H4 (cell line): Measurements from ENCODE around the gene FAM83C. TPM values are rescaled to one million over a fixed set of nuclear protein-coding genes. Genes with fewer than 3 reads are reported as not detected.

ENCODE experiments used
- DNase-seq: peaks from one replicate; pipeline ENCODE4 v3.0.0-alpha.2; 2015; ENCODE audit warnings: low spot score
- total RNA-seq: library from RNA; depleted of rRNA; stranded (reverse); fragments of >200 nt; shearing (Covaris generic); gene quantifications from 2 replicates; pipeline ENCODE4 v1.2.3, GENCODE V29; 2014; rRNA removed

FAM83C gene
- total RNA-seq, 1 experiment from 2014 or later: not detected

DNA sequence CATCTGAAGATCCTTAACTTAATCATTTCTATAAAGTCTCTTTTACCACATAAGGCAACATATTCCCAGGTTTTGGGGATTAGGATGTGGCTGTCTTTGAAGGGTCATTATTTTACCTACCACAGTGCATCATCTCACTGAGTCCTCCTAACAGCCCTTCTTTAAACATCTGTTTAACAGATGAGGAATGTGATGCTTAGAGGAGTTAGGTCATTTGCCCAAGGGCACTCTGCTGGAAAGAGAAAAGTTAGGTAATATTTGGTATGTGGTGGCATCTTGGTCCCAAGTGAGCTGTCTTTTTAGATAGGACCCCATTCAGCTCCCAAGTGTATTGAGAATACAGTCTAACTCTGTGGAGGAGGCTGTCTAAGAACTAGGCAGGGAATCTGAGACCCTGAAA is 54.7 kb downstream of the FAM83C start:
- no peak for DNase-seq

DNA sequence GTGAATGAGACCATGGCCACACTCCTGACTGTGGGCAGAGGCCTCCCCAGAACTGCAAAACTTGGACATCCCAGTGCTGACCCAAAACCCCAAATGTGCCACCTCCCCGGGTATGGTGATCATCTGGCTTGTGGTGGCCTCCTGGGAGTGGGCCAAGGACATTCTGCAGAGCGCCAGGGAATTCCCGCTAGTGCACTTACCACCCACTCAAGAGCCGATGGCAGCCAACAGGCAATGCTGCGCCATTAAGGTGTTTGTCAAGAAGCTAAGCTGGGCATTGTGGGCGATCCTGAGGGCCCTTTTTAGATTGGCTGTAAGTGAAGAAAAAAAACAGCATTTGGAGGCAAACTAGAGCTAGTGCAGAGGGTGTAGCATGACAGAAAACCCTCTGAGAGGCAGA is 56.3 kb downstream of the FAM83C start:
- DNase-seq: no peak

Other genes starting within 250 kb of the FAM83C start
- gene TRPC4AP, start 199.6 kb downstream of the FAM83C start, total RNA-seq: 27.5 and 38.0 TPM in 2 replicates
- 38.7 and 40.1 TPM in 2 replicates for gene EDEM2, start 145.1 kb downstream of the FAM83C start, total RNA-seq
- 112 and 120 TPM in 2 replicates for gene PROCR, start 120.4 kb downstream of the FAM83C start, total RNA-seq
- gene MMP24, start 65.7 kb downstream of the FAM83C start, total RNA-seq: 0.33 and 0.68 TPM in 2 replicates
- 4.0 and 10.4 TPM in 2 replicates for gene MMP24OS, start 14.3 kb downstream of the FAM83C start, total RNA-seq
- 228 and 244 TPM in 2 replicates for gene EIF6, start 7.7 kb downstream of the FAM83C start, total RNA-seq
- 19.0 and 22.2 TPM in 2 replicates for gene UQCC1, start 119.5 kb upstream of the FAM83C start, total RNA-seq
- 0.08 and 0.23 TPM in 2 replicates for gene GDF5, start 145.8 kb upstream of the FAM83C start, total RNA-seq
- gene CEP250, start 163.2 kb upstream of the FAM83C start, total RNA-seq: 11.5 and 15.3 TPM in 2 replicates
- not detected in 2 replicates for gene C20orf173, start 237.2 kb upstream of the FAM83C start, total RNA-seq
- 503 and 555 TPM in 2 replicates for gene ERGIC3, start 249.7 kb upstream of the FAM83C start, total RNA-seq